Liver (tissue), 9 donors: ENCODE measurements around the gene TRIM9. TPM values are rescaled to one million over a fixed set of nuclear protein-coding genes. Genes with fewer than 3 reads are reported as not detected.

Experiments used
- DNase-seq: peaks from one replicate; pipeline ENCODE4 v3.0.0-alpha.2; 2017; ENCODE audit warnings: low spot score
- H3K27ac ChIP-seq, 2 donors: one replicate each; pipeline ENCODE4 v1.7.0; 2013; ENCODE audit warnings: inconsistent platforms in 2 of 2, low read length in 2 of 2, control low read depth in 1 of 2, low read depth in 1 of 2, mild to moderate bottlenecking in 1 of 2
- H3K27me3 ChIP-seq, 4 donors: one replicate each; pipeline versions ENCODE4 v1.6.1 to v1.7.0; 2013; ENCODE audit warnings: low read length in 3 of 4, inconsistent platforms in 1 of 4, mild to moderate bottlenecking in 1 of 4, moderate library complexity in 1 of 4; ENCODE audit not compliant: control insufficient read depth in 4 of 4, insufficient read depth in 4 of 4
- H3K36me3 ChIP-seq, 4 donors: one replicate each; pipeline versions ENCODE4 v1.6.1 to v1.7.0; 2013; ENCODE audit warnings: low read length in 3 of 4, mild to moderate bottlenecking in 3 of 4, low read depth in 1 of 4, moderate library complexity in 1 of 4; ENCODE audit not compliant: control insufficient read depth in 4 of 4, insufficient read depth in 3 of 4
- H3K4me1 ChIP-seq, 4 donors: one replicate each; pipeline versions ENCODE4 v1.6.1 to v1.7.0; 2013; ENCODE audit warnings: low read length in 3 of 4, mild to moderate bottlenecking in 3 of 4, moderate library complexity in 1 of 4; ENCODE audit not compliant: control insufficient read depth in 4 of 4, insufficient read depth in 4 of 4
- H3K4me3 ChIP-seq, 3 donors: one replicate each; pipeline versions ENCODE4 v1.6.1 to v1.7.0; 2013; ENCODE audit warnings: low read length in 3 of 3, control low read depth in 1 of 3, low read depth in 1 of 3, mild to moderate bottlenecking in 1 of 3
- H3K9ac ChIP-seq, 2 donors: one replicate each; pipeline ENCODE4 v1.7.0; 2013; ENCODE audit warnings: low read length in 2 of 2, mild to moderate bottlenecking in 2 of 2, moderate library complexity in 2 of 2, control low read depth in 1 of 2, low read depth in 1 of 2
- H3K9me3 ChIP-seq, 4 donors: one replicate each; pipeline versions ENCODE4 v1.6.1 to v1.7.0; 2013; ENCODE audit warnings: low read length in 3 of 4; ENCODE audit not compliant: control insufficient read depth in 4 of 4
- ATF3 ChIP-seq: IDR thresholded peaks from 2 replicates; pipeline ENCODE4 v1.6.1; 2016; ENCODE audit warnings: antibody characterized with exemption
- EGR1 ChIP-seq, 2 donors: IDR thresholded peaks; 2 replicates each; pipeline ENCODE4 v1.6.1; 2016 to 2018; ENCODE audit warnings: antibody characterized with exemption in 2 of 2, low read depth in 2 of 2
- FOXA2 ChIP-seq: IDR thresholded peaks from 2 replicates; pipeline ENCODE4 v1.6.1; 2016; ENCODE audit warnings: antibody characterized with exemption
- GABPA ChIP-seq, 2 donors: IDR thresholded peaks in 1 of 2; conservative IDR thresholded peaks in 1 of 2; 2 replicates each; pipeline ENCODE4 v1.6.1; 2016; ENCODE audit warnings: antibody characterized with exemption in 2 of 2, mild to moderate bottlenecking in 1 of 2, moderate library complexity in 1 of 2
- HNF4G ChIP-seq: IDR thresholded peaks from 2 replicates; pipeline ENCODE4 v1.6.1; 2016; ENCODE audit warnings: antibody characterized with exemption
- JUND ChIP-seq, 2 donors: IDR thresholded peaks; 2 replicates each; pipeline ENCODE4 v1.6.1; 2016; ENCODE audit warnings: antibody characterized with exemption in 2 of 2
- NR2F2 ChIP-seq: IDR thresholded peaks from 2 replicates; pipeline ENCODE4 v1.6.1; 2016; ENCODE audit warnings: antibody characterized with exemption
- RXRA ChIP-seq, 2 donors: IDR thresholded peaks; 2 replicates each; pipeline ENCODE4 v1.6.1; 2017 to 2018; ENCODE audit warnings: antibody characterized with exemption in 2 of 2, mild to moderate bottlenecking in 1 of 2
- SP1 ChIP-seq: IDR thresholded peaks from 2 replicates; pipeline ENCODE4 v1.6.1; 2018; ENCODE audit warnings: antibody characterized with exemption, mild to moderate bottlenecking
- TAF1 ChIP-seq: conservative IDR thresholded peaks from 2 replicates; pipeline ENCODE4 v1.6.1; 2016; ENCODE audit warnings: antibody characterized with exemption, mild to moderate bottlenecking
- YY1 ChIP-seq: IDR thresholded peaks from 2 replicates; pipeline ENCODE4 v1.6.1; 2016; ENCODE audit warnings: antibody characterized with exemption, mild to moderate bottlenecking
- WGBS: extraction: QIAGEN DNeasy Blood & Tissue Kit; methylation state at CpG from one replicate; pipeline ENCODE4 v1.1.7; 2013; 5-methylcytosine and 5-hydroxymethylcytosine counted together
- polyA plus RNA-seq, 2 donors: library from polyadenylated mRNA; stranded (reverse) in 1 of 2; unstranded in 1 of 2; fragments of 200-250 nt in 1 of 2; fragments of >200 nt in 1 of 2; fragmentation: Nextera tagmentation in 1 of 2; extraction: Ambion mirVana in 1 of 2; gene quantifications; one replicate each; pipeline versions ENCODE4 v1.2.1 to v1.2.3, GENCODE V29; 2013 to 2015
- total RNA-seq, 2 donors: library from RNA; depleted of rRNA; stranded (reverse); fragments of >200 nt; gene quantifications; one replicate each; pipeline ENCODE4 v1.2.3, GENCODE V29; 2014
- TF ChIP-seq, protein P1 (sequence below): IDR thresholded peaks from 2 replicates; pipeline ENCODE4 v1.6.1; 2016; ENCODE audit warnings: antibody characterized with exemption
- TF ChIP-seq, protein P2 (sequence below): fragments of 150-350 bp; IDR thresholded peaks from 2 replicates; pipeline ENCODE4 v1.5.1; 2017; ENCODE audit warnings: improper control_type of control experiment, low read depth, low read length; ENCODE audit not compliant: missing input control
- TF ChIP-seq, protein P3 (sequence below): IDR thresholded peaks from 2 replicates; pipeline ENCODE4 v1.6.1; 2016; ENCODE audit warnings: antibody characterized with exemption
- donor health status: healthy.
- donor health status: healthy.
- donor health status: healthy.
- donor health status: healthy.
- donor health status: healthy.

Gene TRIM9
- total and polyA plus RNA-seq, 4 donors, result 0.09 to 1.6 (median 0.18) TPM

GRCh38 chr14:50970886-50971781 is 123.8 kb downstream of the TRIM9 start:
- Histone ChIP-seq H3K27me3 (no peaks in the 10 kb centered on the region), H3K9me3 (no peaks in the 10 kb centered on the region), H3K4me3 (no peak overlapping the region), H3K4me1 (no peaks in the 10 kb centered on the region), H3K36me3 (no peaks in the 10 kb centered on the region), H3K27ac (no peak overlapping the region), H3K9ac (no peak overlapping the region)
- WGBS, result 89% methylated on average over 6 of the region's 6 CpGs
- TF ChIP-seq, protein P1, sequence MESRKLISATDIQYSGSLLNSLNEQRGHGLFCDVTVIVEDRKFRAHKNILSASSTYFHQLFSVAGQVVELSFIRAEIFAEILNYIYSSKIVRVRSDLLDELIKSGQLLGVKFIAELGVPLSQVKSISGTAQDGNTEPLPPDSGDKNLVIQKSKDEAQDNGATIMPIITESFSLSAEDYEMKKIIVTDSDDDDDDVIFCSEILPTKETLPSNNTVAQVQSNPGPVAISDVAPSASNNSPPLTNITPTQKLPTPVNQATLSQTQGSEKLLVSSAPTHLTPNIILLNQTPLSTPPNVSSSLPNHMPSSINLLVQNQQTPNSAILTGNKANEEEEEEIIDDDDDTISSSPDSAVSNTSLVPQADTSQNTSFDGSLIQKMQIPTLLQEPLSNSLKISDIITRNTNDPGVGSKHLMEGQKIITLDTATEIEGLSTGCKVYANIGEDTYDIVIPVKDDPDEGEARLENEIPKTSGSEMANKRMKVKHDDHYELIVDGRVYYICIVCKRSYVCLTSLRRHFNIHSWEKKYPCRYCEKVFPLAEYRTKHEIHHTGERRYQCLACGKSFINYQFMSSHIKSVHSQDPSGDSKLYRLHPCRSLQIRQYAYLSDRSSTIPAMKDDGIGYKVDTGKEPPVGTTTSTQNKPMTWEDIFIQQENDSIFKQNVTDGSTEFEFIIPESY, result no peak
- TF ChIP-seq RXRA (IDR thresholded peaks at IDR 0.05) (no peak), SP1 (no peak)
- TF ChIP-seq, protein P2, sequence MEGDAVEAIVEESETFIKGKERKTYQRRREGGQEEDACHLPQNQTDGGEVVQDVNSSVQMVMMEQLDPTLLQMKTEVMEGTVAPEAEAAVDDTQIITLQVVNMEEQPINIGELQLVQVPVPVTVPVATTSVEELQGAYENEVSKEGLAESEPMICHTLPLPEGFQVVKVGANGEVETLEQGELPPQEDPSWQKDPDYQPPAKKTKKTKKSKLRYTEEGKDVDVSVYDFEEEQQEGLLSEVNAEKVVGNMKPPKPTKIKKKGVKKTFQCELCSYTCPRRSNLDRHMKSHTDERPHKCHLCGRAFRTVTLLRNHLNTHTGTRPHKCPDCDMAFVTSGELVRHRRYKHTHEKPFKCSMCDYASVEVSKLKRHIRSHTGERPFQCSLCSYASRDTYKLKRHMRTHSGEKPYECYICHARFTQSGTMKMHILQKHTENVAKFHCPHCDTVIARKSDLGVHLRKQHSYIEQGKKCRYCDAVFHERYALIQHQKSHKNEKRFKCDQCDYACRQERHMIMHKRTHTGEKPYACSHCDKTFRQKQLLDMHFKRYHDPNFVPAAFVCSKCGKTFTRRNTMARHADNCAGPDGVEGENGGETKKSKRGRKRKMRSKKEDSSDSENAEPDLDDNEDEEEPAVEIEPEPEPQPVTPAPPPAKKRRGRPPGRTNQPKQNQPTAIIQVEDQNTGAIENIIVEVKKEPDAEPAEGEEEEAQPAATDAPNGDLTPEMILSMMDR, result no peak
- DNase-seq, result no peak

DNA sequence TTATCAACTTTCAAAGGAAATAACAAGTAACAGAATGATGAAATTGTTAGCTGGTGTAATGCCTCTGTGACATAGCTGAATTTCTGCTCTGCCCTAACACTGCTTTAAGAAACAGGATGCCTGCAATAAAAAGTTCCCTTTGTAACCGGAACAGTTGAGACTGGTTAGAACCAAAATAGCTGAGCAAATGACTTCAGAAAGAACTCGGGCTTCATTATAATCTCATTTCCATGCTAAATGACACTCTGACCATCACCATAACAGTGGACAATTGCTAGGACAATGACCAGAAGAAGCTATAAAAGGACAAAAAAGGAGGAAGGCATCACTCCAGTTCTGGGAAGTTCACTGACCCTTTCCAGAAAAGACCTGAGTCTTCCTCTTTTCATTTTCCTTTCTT is 127.1 kb downstream of the TRIM9 start:
- Histone ChIP-seq H3K27ac (no peak overlapping the region), H3K4me1 (no peaks in the 10 kb centered on the region), H3K9ac (no peak overlapping the region), H3K9me3 (no peaks in the 10 kb centered on the region), H3K4me3 (no peak overlapping the region), H3K27me3 (no peaks in the 10 kb centered on the region), H3K36me3 (no peaks in the 10 kb centered on the region)
- WGBS, result 60% methylated on average over 2 of the region's 2 CpGs
- peak; percentile 6 for TF ChIP-seq SP1
- no peak for TF ChIP-seq GABPA (IDR thresholded peaks at IDR 0.05 in 1 of 2, conservative IDR thresholded peaks at IDR 0.05 in 1 of 2)
- DNase-seq, result no peak

DNA sequence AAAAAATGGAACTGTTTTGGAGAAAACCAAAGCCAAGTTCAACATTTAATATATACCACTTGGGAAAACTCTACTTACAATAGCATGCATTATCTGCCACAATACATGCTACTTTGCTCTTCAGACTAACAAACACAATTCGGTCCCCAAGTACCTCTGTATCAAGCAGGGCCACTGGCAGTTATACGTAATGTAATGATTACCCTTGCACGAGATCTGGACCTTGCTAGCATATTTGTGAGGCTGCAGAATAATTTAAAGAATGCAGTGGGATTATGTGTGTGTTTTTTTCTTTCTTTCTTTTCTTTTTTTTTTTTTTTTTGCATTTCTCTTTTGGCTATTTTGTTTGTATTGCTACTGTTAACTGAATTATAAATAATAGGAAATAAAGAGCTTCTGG is 127.8 kb downstream of the TRIM9 start:
- Histone ChIP-seq H3K27ac (no peak overlapping the region), H3K9ac (no peak overlapping the region), H3K36me3 (no peaks in the 10 kb centered on the region), H3K4me1 (no peaks in the 10 kb centered on the region), H3K4me3 (no peak overlapping the region), H3K27me3 (no peaks in the 10 kb centered on the region), H3K9me3 (no peaks in the 10 kb centered on the region)
- 52% methylated on average over 3 of the region's 3 CpGs for WGBS
- no peak for DNase-seq
- TF ChIP-seq GABPA (IDR thresholded peaks at IDR 0.05 in 1 of 2, conservative IDR thresholded peaks at IDR 0.05 in 1 of 2) (no peak), TAF1 (no peak), SP1 (no peak), FOXA2 (no peak), RXRA (IDR thresholded peaks at IDR 0.05) (no peak), EGR1 (IDR thresholded peaks at IDR 0.05; ENCODE audit: low read depth in 2 of 2) (no peak), YY1 (no peak), NR2F2 (no peak), ATF3 (no peak), HNF4G (no peak), JUND (IDR thresholded peaks at IDR 0.05) (no peak)
- TF ChIP-seq, protein P3, sequence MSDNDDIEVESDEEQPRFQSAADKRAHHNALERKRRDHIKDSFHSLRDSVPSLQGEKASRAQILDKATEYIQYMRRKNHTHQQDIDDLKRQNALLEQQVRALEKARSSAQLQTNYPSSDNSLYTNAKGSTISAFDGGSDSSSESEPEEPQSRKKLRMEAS, result no peak
